Activated CD4-positive, alpha-beta T cell treated with anti-CD3 and anti-CD28 coated beads for 36 hours (primary cell): ENCODE measurements around the gene DUSP28. TPM values are rescaled to one million over a fixed set of nuclear protein-coding genes. Genes with fewer than 3 reads are reported as not detected.
"Not testable (repeated sequence)": the region's sequence is repeated elsewhere in the genome, so short reads cannot be mapped to it uniquely, and the experiment has no call there.

Experiments used
- ATAC-seq: fragments of 200-7000 bp; cut with Tn5 transposase; one replicate; pipeline ENCODE4 v1.10.0; 2021; ENCODE audit warnings: mild to moderate bottlenecking, moderate library complexity
- CTCF ChIA-PET: fragments of 350-600 bp; sonication (Branson Sonifier 250); formaldehyde crosslinking; loops from one replicate; lab custom pipeline; 2021; ENCODE audit warnings: antibody characterized with exemption; lab: Charles Lee
- POLR2A ChIA-PET: fragments of 350-600 bp; sonication (Branson Sonifier 250); formaldehyde crosslinking; loops from one replicate; lab custom pipeline; 2021; ENCODE audit warnings: antibody characterized with exemption, inconsistent platforms; lab: Charles Lee
- DNase-seq: peaks from one replicate; pipeline ENCODE4 v3.0.0-alpha.2; 2020
- H3K27ac Mint-ChIP-seq: one replicate; pipeline ENCODE4 v1.8.0; 2021; ENCODE audit warnings: mixed read lengths
- H3K27me3 Mint-ChIP-seq: one replicate; pipeline ENCODE4 v1.8.0; 2021; ENCODE audit warnings: mixed read lengths
- H3K36me3 Mint-ChIP-seq: one replicate; pipeline ENCODE4 v1.8.0; 2021; ENCODE audit warnings: low read depth, mixed read lengths
- H3K4me1 Mint-ChIP-seq: one replicate; pipeline ENCODE4 v1.8.0; 2021; ENCODE audit warnings: mixed read lengths
- H3K4me3 Mint-ChIP-seq: one replicate; pipeline ENCODE4 v1.8.0; 2021; ENCODE audit warnings: mild to moderate bottlenecking, moderate library complexity, mixed read lengths
- H3K9me3 Mint-ChIP-seq: one replicate; pipeline ENCODE4 v1.8.0; 2021; ENCODE audit warnings: low read depth, mixed read lengths
- intact Hi-C, 2 experiments: fragments of 100-400 bp; cut with DNase I in 1 of 2; cut with micrococcal nuclease in 1 of 2; formaldehyde crosslinking; loops; one replicate each; pipeline versions ENCODE4 v1.14.2 to v1.15.1; 2022 to 2024; cut with DNase I, micrococcal nuclease
- total RNA-seq, 2 experiments: library from RNA; stranded (reverse); gene quantifications; one replicate each; pipeline ENCODE4 v1.2.3, GENCODE V29; 2021

DUSP28 gene
- total RNA-seq, 2 experiments from 2014 or later, result 3.3 to 5.0 TPM

GRCh38 chr2:240528406-240529040 lies 31.6 kb upstream of the DUSP28 start:
- Mint-ChIP-seq H3K4me1 (no peaks in the 10 kb centered on the region), H3K9me3 (peaks cover 39% of the 10 kb centered on the region), H3K27ac (no peak overlapping the region), H3K27me3 (no peaks in the 10 kb centered on the region), H3K36me3 (peaks cover 84% of the 10 kb centered on the region), H3K4me3 (no peak overlapping the region)
- DNase-seq (no peak), ATAC-seq (no peak)
- CTCF ChIA-PET, result interaction anchor here (1.0 kb wide), 1 partner anchor 14 kb away, joined by 3 read pairs; no protein-coding TSS in a partner anchor
- POLR2A ChIA-PET, result interaction anchor here (0.5 kb wide), 1 partner anchor 501 kb away, joined by 3 read pairs; no protein-coding TSS in a partner anchor
- intact Hi-C loops, result no loop called here

GRCh38 chr2:240529344-240529999 lies 30.7 kb upstream of the DUSP28 start:
- no peaks in the 10 kb centered on the region for H3K27me3 Mint-ChIP-seq
- H3K36me3 Mint-ChIP-seq, result peaks cover 85% of the 10 kb centered on the region
- intact Hi-C loops, result no loop called here
- POLR2A ChIA-PET, result no interaction called here
- H3K27ac Mint-ChIP-seq, result no peak overlapping the region
- DNase-seq, result no peak
- H3K4me3 Mint-ChIP-seq, result no peak overlapping the region
- no peaks in the 10 kb centered on the region for H3K4me1 Mint-ChIP-seq
- no peak for ATAC-seq
- CTCF ChIA-PET, result interaction anchor here (1.0 kb wide), 1 partner anchor 15 kb away, joined by 3 read pairs; no protein-coding TSS in a partner anchor
- H3K9me3 Mint-ChIP-seq, result peaks cover 41% of the 10 kb centered on the region

- CTCF ChIA-PET, result interaction anchor here (0.6 kb wide), 1 partner anchor 538 kb away, joined by 3 read pairs; no protein-coding TSS in a partner anchor
- Mint-ChIP-seq H3K27ac (no peak overlapping the region), H3K27me3 (no peaks in the 10 kb centered on the region), H3K4me3 (no peak overlapping the region), H3K9me3 (peaks cover 36% of the 10 kb centered on the region), H3K36me3 (peaks cover 85% of the 10 kb centered on the region), H3K4me1 (no peaks in the 10 kb centered on the region)
- ATAC-seq, result no peak
- POLR2A ChIA-PET, result no interaction called here
- no peak for DNase-seq
- intact Hi-C loops, result no loop called here
Measured at GRCh38 chr2:240530181-240530580, 30.0 kb upstream of the DUSP28 start.

GRCh38 chr2:240531038-240531437 lies 29.1 kb upstream of the DUSP28 start:
- no peaks in the 10 kb centered on the region for H3K4me1 Mint-ChIP-seq
- peaks cover 31% of the 10 kb centered on the region for H3K9me3 Mint-ChIP-seq
- peaks cover 81% of the 10 kb centered on the region for H3K36me3 Mint-ChIP-seq
- no peak overlapping the region for H3K4me3 Mint-ChIP-seq
- H3K27me3 Mint-ChIP-seq, result no peaks in the 10 kb centered on the region
- DNase-seq, result no peak
- ChIA-PET POLR2A (no interaction called here), CTCF (no interaction called here)
- no peak for ATAC-seq
- intact Hi-C loops, result no loop called here
- no peak overlapping the region for H3K27ac Mint-ChIP-seq

GRCh38 chr2:240532031-240532775 lies 28.0 kb upstream of the DUSP28 start:
- Mint-ChIP-seq H3K4me3 (no peak overlapping the region), H3K27ac (no peak overlapping the region), H3K36me3 (peaks cover 71% of the 10 kb centered on the region), H3K4me1 (peaks cover under 1% of the 10 kb centered on the region), H3K9me3 (peaks cover 25% of the 10 kb centered on the region), H3K27me3 (no peaks in the 10 kb centered on the region)
- intact Hi-C loops, result no loop called here
- POLR2A ChIA-PET, result no interaction called here
- DNase-seq, result no peak
- no peak for ATAC-seq
- CTCF ChIA-PET, result no interaction called here

- ATAC-seq (no peak), DNase-seq (no peak)
- peaks cover 3% of the 10 kb centered on the region for H3K4me1 Mint-ChIP-seq
- H3K27ac Mint-ChIP-seq, result no peak overlapping the region
- no peak overlapping the region for H3K4me3 Mint-ChIP-seq
- no peaks in the 10 kb centered on the region for H3K27me3 Mint-ChIP-seq
- peaks cover 48% of the 10 kb centered on the region for H3K36me3 Mint-ChIP-seq
- POLR2A ChIA-PET, result no interaction called here
- CTCF ChIA-PET, result no interaction called here
- intact Hi-C loops, result no loop called here
- peaks cover 3% of the 10 kb centered on the region for H3K9me3 Mint-ChIP-seq
Measured at GRCh38 chr2:240538031-240538780, 22.0 kb upstream of the DUSP28 start.

GRCh38 chr2:240539101-240539500 lies 21.1 kb upstream of the DUSP28 start:
- H3K9me3 Mint-ChIP-seq, intact Hi-C loops, H3K27ac Mint-ChIP-seq, H3K4me1 Mint-ChIP-seq, ATAC-seq, H3K27me3 Mint-ChIP-seq, H3K4me3 Mint-ChIP-seq, DNase-seq, POLR2A ChIA-PET: not testable (repeated sequence)
- CTCF ChIA-PET, result interaction anchor here (0.6 kb wide), 1 partner anchor 222 kb away, joined by 4 read pairs; no protein-coding TSS in a partner anchor
- peaks cover 45% of the 10 kb centered on the region for H3K36me3 Mint-ChIP-seq

GRCh38 chr2:240539906-240540305 lies 20.3 kb upstream of the DUSP28 start:
- H3K36me3 Mint-ChIP-seq, result peaks cover 42% of the 10 kb centered on the region
- no peak overlapping the region for H3K4me3 Mint-ChIP-seq
- no peaks in the 10 kb centered on the region for H3K9me3 Mint-ChIP-seq
- ChIA-PET CTCF (no interaction called here), POLR2A (no interaction called here)
- intact Hi-C loops, result no loop called here
- ATAC-seq (no peak), DNase-seq (no peak)
- H3K27me3 Mint-ChIP-seq, result no peaks in the 10 kb centered on the region
- H3K4me1 Mint-ChIP-seq, result peaks cover 3% of the 10 kb centered on the region
- H3K27ac Mint-ChIP-seq, result peak overlapping the region; percentile 11

GRCh38 chr2:240551288-240551687 lies 8.9 kb upstream of the DUSP28 start:
- Mint-ChIP-seq H3K27me3 (no peaks in the 10 kb centered on the region), H3K4me3 (no peak overlapping the region), H3K36me3 (peaks cover 32% of the 10 kb centered on the region), H3K9me3 (peaks cover 4% of the 10 kb centered on the region), H3K27ac (no peak overlapping the region), H3K4me1 (peaks cover 3% of the 10 kb centered on the region)
- intact Hi-C loops, result no loop called here
- POLR2A ChIA-PET, result no interaction called here
- ATAC-seq (no peak), DNase-seq (no peak)
- CTCF ChIA-PET, result interaction anchor here (0.7 to 2.3 kb wide), 3 partner anchors 14 to 37 kb away, joined by 4 to 7 read pairs (median 5); no protein-coding TSS in a partner anchor

GRCh38 chr2:240551811-240552210 lies 8.3 kb upstream of the DUSP28 start:
- no peak for ATAC-seq
- Mint-ChIP-seq H3K9me3 (peaks cover 4% of the 10 kb centered on the region), H3K4me3 (no peak overlapping the region), H3K27me3 (no peaks in the 10 kb centered on the region), H3K27ac (peak overlapping the region; percentile 42), H3K4me1 (peaks cover 8% of the 10 kb centered on the region), H3K36me3 (peaks cover 34% of the 10 kb centered on the region)
- intact Hi-C loops, result no loop called here
- CTCF ChIA-PET, result interaction anchor here (0.7 to 2.3 kb wide), 3 partner anchors 14 to 38 kb away, joined by 4 to 7 read pairs (median 5); no protein-coding TSS in a partner anchor
- POLR2A ChIA-PET, result no interaction called here
- no peak for DNase-seq

GRCh38 chr2:240553956-240554480 lies 6.1 kb upstream of the DUSP28 start:
- ATAC-seq, result no peak
- Mint-ChIP-seq H3K36me3 (peaks cover 36% of the 10 kb centered on the region), H3K4me3 (no peak overlapping the region), H3K27ac (no peak overlapping the region), H3K27me3 (no peaks in the 10 kb centered on the region), H3K4me1 (peaks cover 23% of the 10 kb centered on the region), H3K9me3 (peaks cover 4% of the 10 kb centered on the region)
- POLR2A ChIA-PET, result interaction anchor here (1.2 kb wide), 1 partner anchor 12 kb away, joined by 3 read pairs; no protein-coding TSS in a partner anchor
- DNase-seq, result no peak
- CTCF ChIA-PET, result no interaction called here
- intact Hi-C loops, result no loop called here
